ENCODE measurements around the gene NFAT5.

DNA sequence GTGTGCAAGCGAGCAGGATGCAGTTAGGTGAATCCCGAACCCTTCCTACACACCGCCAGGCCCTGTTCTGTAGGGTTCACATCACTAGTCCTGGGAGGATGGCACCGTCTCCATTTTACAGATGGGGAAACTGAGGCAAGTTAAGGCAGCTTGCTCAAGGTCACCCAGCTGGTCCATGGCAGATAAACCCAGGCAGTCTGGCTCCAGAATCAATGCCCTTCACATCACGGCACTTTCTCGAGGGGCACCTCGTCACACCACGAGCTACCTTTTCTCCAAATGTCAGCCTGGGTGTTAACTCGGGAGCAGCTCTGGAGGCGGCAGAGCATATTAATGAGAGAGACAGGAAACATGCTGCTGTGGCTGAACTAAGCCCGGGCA is 179.5 kb downstream of the NFAT5 start:
- TF ChIP-seq, protein P1, sequence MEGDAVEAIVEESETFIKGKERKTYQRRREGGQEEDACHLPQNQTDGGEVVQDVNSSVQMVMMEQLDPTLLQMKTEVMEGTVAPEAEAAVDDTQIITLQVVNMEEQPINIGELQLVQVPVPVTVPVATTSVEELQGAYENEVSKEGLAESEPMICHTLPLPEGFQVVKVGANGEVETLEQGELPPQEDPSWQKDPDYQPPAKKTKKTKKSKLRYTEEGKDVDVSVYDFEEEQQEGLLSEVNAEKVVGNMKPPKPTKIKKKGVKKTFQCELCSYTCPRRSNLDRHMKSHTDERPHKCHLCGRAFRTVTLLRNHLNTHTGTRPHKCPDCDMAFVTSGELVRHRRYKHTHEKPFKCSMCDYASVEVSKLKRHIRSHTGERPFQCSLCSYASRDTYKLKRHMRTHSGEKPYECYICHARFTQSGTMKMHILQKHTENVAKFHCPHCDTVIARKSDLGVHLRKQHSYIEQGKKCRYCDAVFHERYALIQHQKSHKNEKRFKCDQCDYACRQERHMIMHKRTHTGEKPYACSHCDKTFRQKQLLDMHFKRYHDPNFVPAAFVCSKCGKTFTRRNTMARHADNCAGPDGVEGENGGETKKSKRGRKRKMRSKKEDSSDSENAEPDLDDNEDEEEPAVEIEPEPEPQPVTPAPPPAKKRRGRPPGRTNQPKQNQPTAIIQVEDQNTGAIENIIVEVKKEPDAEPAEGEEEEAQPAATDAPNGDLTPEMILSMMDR (IDR thresholded peaks at IDR 0.05), result no peak
- no peak for TF ChIP-seq POLR2A (IDR thresholded peaks at IDR 0.05)

Data from ovary (tissue), 3 donors.